ENCODE data around the gene HAL. TPM values are rescaled to one million over a fixed set of nuclear protein-coding genes. Genes with fewer than 3 reads are reported as not detected.

Gene HAL
- total and polyA plus RNA-seq, 10 of the 15 experiments (the other 5 are each of a cell fraction or from before 2014, with no cell fraction given): 0.04 to 0.45 (median 0.13) TPM; not detected in 1

- H3K9me3 ChIP-seq (replicated peaks; ENCODE audit: control insufficient read depth, insufficient read depth, low read length): no peaks in the 10 kb centered on the region; the same call in 2 of the 3 replicates
- no peaks in the 10 kb centered on the region for H4K20me1 ChIP-seq (ENCODE audit: control insufficient read depth, insufficient read depth)
- POLR2A ChIA-PET: no interaction called here
- H3K36me3 ChIP-seq (ENCODE audit: control insufficient read depth in 2 of 2, insufficient read depth in 2 of 2, low read length in 1 of 2): no peaks in the 10 kb centered on the region
- CTCF ChIA-PET: interaction anchor here (1.3 kb wide), 1 partner anchor 17 kb away, joined by 3 read pairs; no protein-coding TSS in a partner anchor
- H3K27me3 ChIP-seq (replicated peaks in 1 of 2; ENCODE audit: control insufficient read depth in 2 of 2, insufficient read depth in 2 of 2, low read length in 1 of 2): no peaks in the 10 kb centered on the region
- ATAC-seq (peak; percentile 37; the same call in 2 of the 3 replicates), FAIRE-seq (no peak), DNase-seq (ENCODE audit: low read depth, low spot score) (no peak)
- H3K4me2 ChIP-seq (ENCODE audit: control insufficient read depth, insufficient read depth): no peak overlapping the region
- H3K79me2 ChIP-seq (ENCODE audit: control insufficient read depth, insufficient read depth, low read length): no peaks in the 10 kb centered on the region
- H2AFZ ChIP-seq (ENCODE audit: control insufficient read depth, low read depth, low read length): no peak overlapping the region
- 50% methylated on average over 10 of the region's 10 CpGs for WGBS (ENCODE audit: insufficient coverage, insufficient replicate concordance, low lambda C conversion rate, missing lambda C conversion rate)
- intact Hi-C loops (cut with micrococcal nuclease; ENCODE audit: unreplicated experiment) (no loop called here), in situ Hi-C loops (cut with MboI) (no loop called here)
- BruUV-seq (replicated peaks): no TSS peak
- no peak overlapping the region for H3K9ac ChIP-seq (ENCODE audit: control insufficient read depth, insufficient read depth, low read length)
- peaks cover 29% of the 10 kb centered on the region for H3K4me1 ChIP-seq (ENCODE audit: control insufficient read depth, insufficient read depth, low read length)
- TF ChIP-seq POLR2AphosphoS2 (IDR thresholded peaks at IDR 0.05; ENCODE audit: low read depth, low read length): no peak
- TF ChIP-seq RAD51 (IDR thresholded peaks at IDR 0.05): no peak
- TF ChIP-seq MEF2A (IDR thresholded peaks at IDR 0.05; ENCODE audit: insufficient read depth, low read depth, low read length): no peak
- TF ChIP-seq BRCA1 (IDR thresholded peaks at IDR 0.05; ENCODE audit: low read depth, low read length): no peak
- TF ChIP-seq SMARCA5 (IDR thresholded peaks at IDR 0.05): no peak
- TF ChIP-seq BACH1 (IDR thresholded peaks at IDR 0.05; ENCODE audit: borderline replicate concordance): no peak
- TF ChIP-seq, protein P1, sequence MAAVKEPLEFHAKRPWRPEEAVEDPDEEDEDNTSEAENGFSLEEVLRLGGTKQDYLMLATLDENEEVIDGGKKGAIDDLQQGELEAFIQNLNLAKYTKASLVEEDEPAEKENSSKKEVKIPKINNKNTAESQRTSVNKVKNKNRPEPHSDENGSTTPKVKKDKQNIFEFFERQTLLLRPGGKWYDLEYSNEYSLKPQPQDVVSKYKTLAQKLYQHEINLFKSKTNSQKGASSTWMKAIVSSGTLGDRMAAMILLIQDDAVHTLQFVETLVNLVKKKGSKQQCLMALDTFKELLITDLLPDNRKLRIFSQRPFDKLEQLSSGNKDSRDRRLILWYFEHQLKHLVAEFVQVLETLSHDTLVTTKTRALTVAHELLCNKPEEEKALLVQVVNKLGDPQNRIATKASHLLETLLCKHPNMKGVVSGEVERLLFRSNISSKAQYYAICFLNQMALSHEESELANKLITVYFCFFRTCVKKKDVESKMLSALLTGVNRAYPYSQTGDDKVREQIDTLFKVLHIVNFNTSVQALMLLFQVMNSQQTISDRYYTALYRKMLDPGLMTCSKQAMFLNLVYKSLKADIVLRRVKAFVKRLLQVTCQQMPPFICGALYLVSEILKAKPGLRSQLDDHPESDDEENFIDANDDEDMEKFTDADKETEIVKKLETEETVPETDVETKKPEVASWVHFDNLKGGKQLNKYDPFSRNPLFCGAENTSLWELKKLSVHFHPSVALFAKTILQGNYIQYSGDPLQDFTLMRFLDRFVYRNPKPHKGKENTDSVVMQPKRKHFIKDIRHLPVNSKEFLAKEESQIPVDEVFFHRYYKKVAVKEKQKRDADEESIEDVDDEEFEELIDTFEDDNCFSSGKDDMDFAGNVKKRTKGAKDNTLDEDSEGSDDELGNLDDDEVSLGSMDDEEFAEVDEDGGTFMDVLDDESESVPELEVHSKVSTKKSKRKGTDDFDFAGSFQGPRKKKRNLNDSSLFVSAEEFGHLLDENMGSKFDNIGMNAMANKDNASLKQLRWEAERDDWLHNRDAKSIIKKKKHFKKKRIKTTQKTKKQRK (IDR thresholded peaks at IDR 0.05; ENCODE audit: low read depth, low read length): no peak
- TF ChIP-seq MYB (IDR thresholded peaks at IDR 0.05; ENCODE audit: borderline replicate concordance, low read depth, low read length): no peak
- RAD21 ChIA-PET (ENCODE audit: unreplicated experiment): no interaction called here
- H3K27ac ChIP-seq (ENCODE audit: control insufficient read depth, insufficient read depth): no peak overlapping the region
- no peak overlapping the region for H3K4me3 ChIP-seq
- SMC1A ChIA-PET (ENCODE audit: uncharacterized antibody, unreplicated experiment): interaction anchor here (0.7 kb wide), 1 partner anchor 23 kb away, joined by 3 read pairs; no protein-coding TSS in a partner anchor
These were observed 48.1 kb upstream of the HAL start for GRCh38 chr12:96044017-96044942.

Measured in GM12878 (cell line).